ENCODE measurements around the gene SEZ6L2. TPM values are rescaled to one million over a fixed set of nuclear protein-coding genes. Genes with fewer than 3 reads are reported as not detected.
"Not testable (repeated sequence)": the region's sequence is repeated elsewhere in the genome, so short reads cannot be mapped to it uniquely, and the experiment has no call there.

The SEZ6L2 gene
- total RNA-seq, 1 donor from 2014 or later, result 69.6 TPM

- no peak for DNase-seq (ENCODE audit: low read depth)
- Histone ChIP-seq H3K4me1 (ENCODE audit: insufficient read depth, low read length) (no peaks in the 10 kb centered on the region), H3K9me3 (ENCODE audit: insufficient read depth, low read depth, low read length) (no peaks in the 10 kb centered on the region), H3K4me2 (ENCODE audit: low read length) (no peak overlapping the region), H3K9ac (ENCODE audit: low read length) (no peak overlapping the region), H3K79me2 (ENCODE audit: insufficient read depth, low read length) (no peaks in the 10 kb centered on the region), H3K4me3 (ENCODE audit: insufficient read depth, low read depth, low read length) (no peak overlapping the region), H3K27ac (ENCODE audit: low read depth, low read length) (no peak overlapping the region), H3K36me3 (ENCODE audit: insufficient read depth, low read length) (no peaks in the 10 kb centered on the region), H2AFZ (ENCODE audit: low read depth, low read length) (no peak overlapping the region), H4K20me1 (ENCODE audit: insufficient read depth, low read length) (no peaks in the 10 kb centered on the region), H3K27me3 (ENCODE audit: insufficient read depth, low read length) (no peaks in the 10 kb centered on the region)
- no peaks in the 10 kb centered on the region for H3K27me3 Mint-ChIP-seq (ENCODE audit: low read depth, unreplicated experiment)
- H3K36me3 Mint-ChIP-seq (ENCODE audit: low read depth, unreplicated experiment), result peaks cover 8% of the 10 kb centered on the region
- TF ChIP-seq EZH2 (IDR thresholded peaks at IDR 0.05; ENCODE audit: insufficient read depth, low read length) (no peak), CTCF (IDR thresholded peaks at IDR 0.05; ENCODE audit: insufficient read depth, low read depth, low read length) (no peak)
- no peak for FAIRE-seq
- H3K9me3 Mint-ChIP-seq (ENCODE audit: unreplicated experiment), result no peaks in the 10 kb centered on the region
- H3K4me1 Mint-ChIP-seq (ENCODE audit: low read depth, unreplicated experiment), result no peaks in the 10 kb centered on the region
- H3K4me3 Mint-ChIP-seq (ENCODE audit: unreplicated experiment), result no peak overlapping the region
- no peak overlapping the region for H3K27ac Mint-ChIP-seq (ENCODE audit: unreplicated experiment)
Observed at GRCh38 chr16:29891525-29892457, 7.6 kb downstream of the SEZ6L2 start.

- H3K27ac Mint-ChIP-seq (ENCODE audit: unreplicated experiment); H3K79me2 ChIP-seq (ENCODE audit: insufficient read depth, low read length); H3K4me3 Mint-ChIP-seq (ENCODE audit: unreplicated experiment); H3K4me3 ChIP-seq (ENCODE audit: insufficient read depth, low read depth, low read length); H3K27me3 Mint-ChIP-seq (ENCODE audit: low read depth, unreplicated experiment); H3K36me3 ChIP-seq (ENCODE audit: insufficient read depth, low read length); H3K4me1 ChIP-seq (ENCODE audit: insufficient read depth, low read length); H3K9me3 ChIP-seq (ENCODE audit: insufficient read depth, low read depth, low read length); H3K27me3 ChIP-seq (ENCODE audit: insufficient read depth, low read length); H3K4me2 ChIP-seq (ENCODE audit: low read length); H2AFZ ChIP-seq (ENCODE audit: low read depth, low read length); H3K27ac ChIP-seq (ENCODE audit: low read depth, low read length); FAIRE-seq; DNase-seq (ENCODE audit: low read depth); H3K36me3 Mint-ChIP-seq (ENCODE audit: low read depth, unreplicated experiment); H3K4me1 Mint-ChIP-seq (ENCODE audit: low read depth, unreplicated experiment); H3K9ac ChIP-seq (ENCODE audit: low read length); H4K20me1 ChIP-seq (ENCODE audit: insufficient read depth, low read length); H3K9me3 Mint-ChIP-seq (ENCODE audit: unreplicated experiment): not testable (repeated sequence)
Observed at GRCh38 chr16:29889372-29889771, 10.0 kb downstream of the SEZ6L2 start.

GRCh38 chr16:29883987-29884386 is 15.4 kb downstream of the SEZ6L2 start:
- no peaks in the 10 kb centered on the region for H3K36me3 ChIP-seq (ENCODE audit: insufficient read depth, low read length)
- Mint-ChIP-seq H3K27me3 (ENCODE audit: low read depth, unreplicated experiment) (no peaks in the 10 kb centered on the region), H3K9me3 (ENCODE audit: unreplicated experiment) (no peaks in the 10 kb centered on the region), H3K36me3 (ENCODE audit: low read depth, unreplicated experiment) (peaks cover 12% of the 10 kb centered on the region), H3K4me1 (ENCODE audit: low read depth, unreplicated experiment) (no peaks in the 10 kb centered on the region), H3K27ac (ENCODE audit: unreplicated experiment) (no peak overlapping the region), H3K4me3 (ENCODE audit: unreplicated experiment) (no peak overlapping the region)
- FAIRE-seq, result no peak
- H3K4me3 ChIP-seq (ENCODE audit: insufficient read depth, low read depth, low read length), result no peak overlapping the region
- H3K79me2 ChIP-seq (ENCODE audit: insufficient read depth, low read length), result no peaks in the 10 kb centered on the region
- H3K27me3 ChIP-seq (ENCODE audit: insufficient read depth, low read length), result no peaks in the 10 kb centered on the region
- DNase-seq (ENCODE audit: low read depth), result no peak
- H3K4me2 ChIP-seq (ENCODE audit: low read length), result no peak overlapping the region
- TF ChIP-seq CTCF (IDR thresholded peaks at IDR 0.05; ENCODE audit: insufficient read depth, low read depth, low read length) (no peak), EZH2 (IDR thresholded peaks at IDR 0.05; ENCODE audit: insufficient read depth, low read length) (no peak)
- no peaks in the 10 kb centered on the region for H4K20me1 ChIP-seq (ENCODE audit: insufficient read depth, low read length)
- H2AFZ ChIP-seq (ENCODE audit: low read depth, low read length), result no peak overlapping the region
- H3K9ac ChIP-seq (ENCODE audit: low read length), result no peak overlapping the region
- no peaks in the 10 kb centered on the region for H3K9me3 ChIP-seq (ENCODE audit: insufficient read depth, low read depth, low read length)
- H3K4me1 ChIP-seq (ENCODE audit: insufficient read depth, low read length), result no peaks in the 10 kb centered on the region
- no peak overlapping the region for H3K27ac ChIP-seq (ENCODE audit: low read depth, low read length)
